Pancreas (tissue), 10 donors: ENCODE results near the gene ADCY2. TPM values are rescaled to one million over a fixed set of nuclear protein-coding genes. Genes with fewer than 3 reads are reported as not detected.

ENCODE experiments used
- ATAC-seq, 4 donors: fragments of 200-7000 bp; cut with Tn5 transposase; one replicate each; pipeline versions ENCODE4 v1.8.0 to v1.9.1; 2020; ENCODE audit warnings: mild to moderate bottlenecking in 4 of 4, moderate library complexity in 4 of 4
- DNase-seq, 6 donors: peaks; one replicate each; pipeline ENCODE4 v3.0.0-alpha.2; 2020
- FAIRE-seq: peaks from 2 replicates; lab custom pipeline; 2012; peaks lifted over from hg19 to GRCh38; lab: Jason Lieb, UNC
- H3K27ac ChIP-seq, 4 donors: fragments of 200-600 bp; sonication (generic); 1 replicate in 3 of 4; 2 replicates in 1 of 4; pipeline versions ENCODE4 v1.5.0 to v1.8.0; 2020
- H3K27me3 ChIP-seq, 4 donors: fragments of 200-600 bp; one replicate each; pipeline ENCODE4 v1.8.0; 2021
- H3K36me3 ChIP-seq, 3 donors: fragments of 200-600 bp; sonication (generic) in 1 of 3; one replicate each; pipeline versions ENCODE4 v1.5.0 to v1.8.0; 2020 to 2021
- H3K4me1 ChIP-seq, 3 donors: fragments of 200-600 bp; one replicate each; pipeline ENCODE4 v1.8.0; 2021
- H3K4me3 ChIP-seq, 4 donors: fragments of 200-600 bp; sonication (generic) in 2 of 4; one replicate each; pipeline versions ENCODE4 v1.5.0 to v1.8.0; 2020 to 2021
- H3K9me3 ChIP-seq, 4 donors: fragments of 200-600 bp; one replicate each; pipeline ENCODE4 v1.8.0; 2021
- WGBS, 2 donors: extraction: QIAGEN DNeasy Blood & Tissue Kit; methylation state at CpG; one replicate each; pipeline ENCODE4 v1.1.7; 2013; 5-methylcytosine and 5-hydroxymethylcytosine counted together
- intact Hi-C, 3 donors: fragments of 100-400 bp; cut with DNase I; formaldehyde crosslinking; loops; one replicate each; pipeline versions ENCODE4 v1.11.1 to v1.14.2; 2022
- polyA plus RNA-seq, 2 donors: library from polyadenylated mRNA; stranded (reverse); fragments of 200-250 nt; gene quantifications; one replicate each; pipeline ENCODE4 v1.2.3, GENCODE V29; 2013
- total RNA-seq, 6 donors: library from RNA; stranded (reverse); fragmentation: NEBNext Ultra II Directional in 4 of 6; extraction: Animal tissue kit (Norgen Biotek cat#: 25700) in 4 of 6; gene quantifications; one replicate each; pipeline versions ENCODE4 v1.2.1 to v1.2.4, GENCODE V29; 2021 to 2023
- TF ChIP-seq, protein P1 (sequence below), 4 donors: fragments of 200-600 bp; sonication (generic) in 3 of 4; IDR thresholded peaks; one replicate each; pipeline versions ENCODE4 v1.5.0 to v1.8.0; 2021; ENCODE audit warnings: antibody characterized with exemption in 4 of 4
- donor health status: healthy with polysubstance abuse.
- donor health status: DM: no; HTN: no; CAD: no; lungs with moderate emphysema.
- donor health status: DM: no; HTN: no; CAD: no.
- donor health status: control.
- donor health status: control.
- donor health status: Bipolar disorder and iron deficiency.
- donor health status: DM: yes; HTN: yes; CAD: no.
- donor health status: DM: no; HTN: no; CAD: no.
- donor health status: DM: no; HTN: no; CAD: no.
- donor health status: DM: yes; HTN: yes; CAD: no.

The ADCY2 gene
- total and polyA plus RNA-seq, 8 donors = 0.19 to 2.2 (median 0.50) TPM

DNA sequence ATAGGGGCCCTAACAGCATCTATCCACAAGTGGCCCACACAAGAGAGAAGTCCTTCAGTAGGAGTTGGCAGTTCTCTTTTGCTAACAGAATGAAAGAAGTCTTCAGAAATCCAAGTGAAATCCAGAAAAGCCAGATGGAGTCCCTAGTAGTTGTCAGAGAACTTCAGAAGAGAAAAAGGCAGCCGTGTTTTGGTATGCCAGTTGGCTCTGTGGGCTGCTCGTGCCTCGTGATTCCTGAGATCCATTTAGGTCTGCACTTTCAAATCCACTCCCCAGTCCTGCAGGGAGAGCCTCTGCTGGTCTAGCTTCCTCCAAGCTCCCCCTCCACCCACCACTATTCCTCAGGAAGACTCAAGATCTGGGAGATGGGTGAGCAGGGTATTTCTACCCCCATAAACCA is 386.0 kb downstream of the ADCY2 start:
- Histone ChIP-seq H3K9me3 (no peaks in the 10 kb centered on the region), H3K4me1 (no peaks in the 10 kb centered on the region), H3K4me3 (no peak overlapping the region), H3K27me3 (no peaks in the 10 kb centered on the region), H3K27ac (no peak overlapping the region), H3K36me3 (no peaks in the 10 kb centered on the region)
- TF ChIP-seq, protein P1, sequence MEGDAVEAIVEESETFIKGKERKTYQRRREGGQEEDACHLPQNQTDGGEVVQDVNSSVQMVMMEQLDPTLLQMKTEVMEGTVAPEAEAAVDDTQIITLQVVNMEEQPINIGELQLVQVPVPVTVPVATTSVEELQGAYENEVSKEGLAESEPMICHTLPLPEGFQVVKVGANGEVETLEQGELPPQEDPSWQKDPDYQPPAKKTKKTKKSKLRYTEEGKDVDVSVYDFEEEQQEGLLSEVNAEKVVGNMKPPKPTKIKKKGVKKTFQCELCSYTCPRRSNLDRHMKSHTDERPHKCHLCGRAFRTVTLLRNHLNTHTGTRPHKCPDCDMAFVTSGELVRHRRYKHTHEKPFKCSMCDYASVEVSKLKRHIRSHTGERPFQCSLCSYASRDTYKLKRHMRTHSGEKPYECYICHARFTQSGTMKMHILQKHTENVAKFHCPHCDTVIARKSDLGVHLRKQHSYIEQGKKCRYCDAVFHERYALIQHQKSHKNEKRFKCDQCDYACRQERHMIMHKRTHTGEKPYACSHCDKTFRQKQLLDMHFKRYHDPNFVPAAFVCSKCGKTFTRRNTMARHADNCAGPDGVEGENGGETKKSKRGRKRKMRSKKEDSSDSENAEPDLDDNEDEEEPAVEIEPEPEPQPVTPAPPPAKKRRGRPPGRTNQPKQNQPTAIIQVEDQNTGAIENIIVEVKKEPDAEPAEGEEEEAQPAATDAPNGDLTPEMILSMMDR (IDR thresholded peaks at IDR 0.05) = no peak
- ATAC-seq (no peak), FAIRE-seq (no peak), DNase-seq (no peak)
- WGBS, 2 donors = 27 to 34% methylated on average over 3 of the region's 3 CpGs
- intact Hi-C loops = no loop called here

DNA sequence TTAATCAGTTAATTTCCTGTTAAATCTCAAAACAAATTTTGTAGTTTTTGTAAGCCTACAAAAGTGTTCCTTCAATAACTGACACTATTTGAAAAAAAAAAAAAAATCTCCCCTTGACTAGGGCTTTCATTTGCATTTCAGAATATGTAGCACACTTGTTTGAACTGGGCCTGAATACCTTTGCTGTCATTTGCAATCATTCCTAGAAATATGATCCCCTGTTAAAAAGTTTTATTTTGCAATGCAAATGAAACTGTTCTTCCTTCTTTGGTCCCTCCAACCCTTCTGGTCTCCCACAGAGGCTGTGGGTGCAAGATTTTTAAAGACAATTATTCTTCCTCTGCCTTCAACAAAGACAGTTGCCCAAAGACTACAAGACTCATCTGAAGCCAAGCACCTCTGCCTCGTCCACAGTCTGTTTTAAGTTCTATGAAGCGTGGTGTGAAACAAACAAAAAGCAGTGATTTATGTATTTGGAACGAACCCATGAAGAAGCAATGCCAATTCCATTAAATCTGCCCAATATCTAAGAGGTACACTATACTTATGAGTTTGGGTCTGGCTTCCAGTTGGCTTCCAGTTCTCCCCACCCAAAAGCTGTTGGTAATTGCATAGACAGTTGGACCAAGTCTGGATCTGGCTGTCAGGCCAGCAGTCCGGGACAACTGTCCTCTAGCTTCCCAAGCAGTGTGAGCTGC is 388.9 kb downstream of the ADCY2 start:
- no peak for ATAC-seq
- intact Hi-C loops = no loop called here
- no peak for FAIRE-seq
- H3K9me3 ChIP-seq = no peaks in the 10 kb centered on the region
- H3K36me3 ChIP-seq = no peaks in the 10 kb centered on the region
- TF ChIP-seq, protein P1 (IDR thresholded peaks at IDR 0.05) = no peak
- WGBS, 2 donors = 65 to 75% methylated on average over 4 of the region's 4 CpGs
- no peak overlapping the region for H3K27ac ChIP-seq
- H3K4me1 ChIP-seq = no peaks in the 10 kb centered on the region
- no peaks in the 10 kb centered on the region for H3K27me3 ChIP-seq
- H3K4me3 ChIP-seq = no peak overlapping the region
- DNase-seq = no peak

- WGBS, 2 donors = 85 to 92% methylated on average over 3 of the region's 3 CpGs
- ATAC-seq = no peak
- Histone ChIP-seq H3K27ac (no peak overlapping the region), H3K36me3 (no peaks in the 10 kb centered on the region), H3K9me3 (no peaks in the 10 kb centered on the region), H3K27me3 (no peaks in the 10 kb centered on the region), H3K4me1 (no peaks in the 10 kb centered on the region), H3K4me3 (no peak overlapping the region)
- intact Hi-C loops = no loop called here
- FAIRE-seq = no peak
- no peak for DNase-seq
- TF ChIP-seq, protein P1 (IDR thresholded peaks at IDR 0.05) = no peak
Observed at GRCh38 chr5:7787770-7788169, 391.8 kb downstream of the ADCY2 start.

DNA sequence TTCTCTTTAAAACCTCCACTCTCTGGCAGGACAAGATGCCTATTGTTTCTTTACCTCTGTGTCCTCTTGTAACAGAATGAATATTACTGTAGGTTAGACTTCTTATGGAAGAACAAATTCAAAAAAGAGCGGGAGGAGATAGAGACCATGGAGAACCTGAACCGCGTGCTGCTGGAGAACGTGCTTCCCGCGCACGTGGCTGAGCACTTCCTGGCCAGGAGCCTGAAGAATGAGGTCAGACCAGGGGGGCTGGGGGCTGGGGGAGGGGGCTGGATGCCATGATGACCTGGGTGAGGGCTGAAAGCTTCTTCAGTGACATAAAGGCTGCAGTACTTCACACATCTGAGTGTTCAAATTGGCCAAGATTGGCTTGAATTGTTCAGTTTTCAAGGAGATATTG is 393.6 kb downstream of the ADCY2 start:
- TF ChIP-seq, protein P1 (IDR thresholded peaks at IDR 0.05) = no peak
- 85 to 90% methylated on average over 7 of the region's 7 CpGs for WGBS, 2 donors

GRCh38 chr5:7793895-7794294 is 398.0 kb downstream of the ADCY2 start:
- no peak for FAIRE-seq
- no peak for DNase-seq
- H3K4me1 ChIP-seq = no peaks in the 10 kb centered on the region
- 56 to 64% methylated on average over 5 of the region's 5 CpGs for WGBS, 2 donors
- TF ChIP-seq, protein P1 (IDR thresholded peaks at IDR 0.05) = no peak
- no peaks in the 10 kb centered on the region for H3K36me3 ChIP-seq
- H3K4me3 ChIP-seq = no peak overlapping the region
- H3K27ac ChIP-seq = no peak overlapping the region
- intact Hi-C loops = no loop called here
- H3K9me3 ChIP-seq = no peaks in the 10 kb centered on the region
- ATAC-seq = no peak
- H3K27me3 ChIP-seq = no peaks in the 10 kb centered on the region

More for the DNA sequence above, 393.6 kb downstream of the ADCY2 start:
- H3K9me3 ChIP-seq = no peaks in the 10 kb centered on the region
- no peak for ATAC-seq
- no peaks in the 10 kb centered on the region for H3K4me1 ChIP-seq
- DNase-seq = no peak
- intact Hi-C loops = no loop called here
- no peak overlapping the region for H3K4me3 ChIP-seq
- no peak overlapping the region for H3K27ac ChIP-seq
- H3K36me3 ChIP-seq = no peaks in the 10 kb centered on the region
- no peaks in the 10 kb centered on the region for H3K27me3 ChIP-seq
- no peak for FAIRE-seq
